ENCODE results near the gene HDDC3.
"Not testable (repeated sequence)": the region's sequence is repeated elsewhere in the genome, so short reads cannot be mapped to it uniquely, and the experiment has no call there.

HDDC3 gene

GRCh38 chr15:90930861-90931574 is 1.3 kb downstream of the HDDC3 start:
- no peak for DNase-seq (ENCODE audit: low read depth in 2 of 3, low spot score in 2 of 3)

GRCh38 chr15:90929246-90930019 is 2.9 kb downstream of the HDDC3 start:
- no peak for DNase-seq (ENCODE audit: low read depth in 2 of 3, low spot score in 2 of 3)

- DNase-seq (ENCODE audit: low read depth in 2 of 3, low spot score in 2 of 3), result not testable (repeated sequence)
These were observed 4.2 kb downstream of the HDDC3 start for GRCh38 chr15:90928106-90928505.

- DNase-seq (ENCODE audit: low read depth in 2 of 3, low spot score in 2 of 3), result not testable (repeated sequence)
These were observed 5.6 kb downstream of the HDDC3 start for GRCh38 chr15:90926766-90927165.

- DNase-seq (ENCODE audit: low read depth in 2 of 3, low spot score in 2 of 3), result no peak
These were observed 8.0 kb downstream of the HDDC3 start for GRCh38 chr15:90924375-90924774.

GRCh38 chr15:90922712-90923322 is 9.5 kb downstream of the HDDC3 start:
- DNase-seq (ENCODE audit: low read depth in 2 of 3, low spot score in 2 of 3), result not testable (repeated sequence)

- no peak for DNase-seq (ENCODE audit: low read depth in 2 of 3, low spot score in 2 of 3)
These were observed 10.5 kb downstream of the HDDC3 start for GRCh38 chr15:90921887-90922286.

GRCh38 chr15:90918835-90919234 is 13.5 kb downstream of the HDDC3 start:
- DNase-seq (ENCODE audit: low read depth in 2 of 3, low spot score in 2 of 3), result no peak

- no peak for DNase-seq (ENCODE audit: low read depth in 2 of 3, low spot score in 2 of 3)
These were observed 14.1 kb downstream of the HDDC3 start for GRCh38 chr15:90918034-90918788.

- DNase-seq (ENCODE audit: low read depth in 2 of 3, low spot score in 2 of 3), result no peak
These were observed 14.8 kb downstream of the HDDC3 start for GRCh38 chr15:90917569-90917968.

GRCh38 chr15:90916461-90916860 is 15.9 kb downstream of the HDDC3 start:
- DNase-seq (ENCODE audit: low read depth in 2 of 3, low spot score in 2 of 3), result no peak

GRCh38 chr15:90915808-90916440 is 16.4 kb downstream of the HDDC3 start:
- no peak for DNase-seq (ENCODE audit: low read depth in 2 of 3, low spot score in 2 of 3)

GRCh38 chr15:90915216-90915807 is 17.0 kb downstream of the HDDC3 start:
- no peak for DNase-seq (ENCODE audit: low read depth in 2 of 3, low spot score in 2 of 3)

- no peak for DNase-seq (ENCODE audit: low read depth in 2 of 3, low spot score in 2 of 3)
These were observed 17.9 kb downstream of the HDDC3 start for GRCh38 chr15:90914305-90915080.

GRCh38 chr15:90913398-90913944 is 18.9 kb downstream of the HDDC3 start:
- DNase-seq (ENCODE audit: low read depth in 2 of 3, low spot score in 2 of 3), result no peak

GRCh38 chr15:90912770-90913075 is 19.6 kb downstream of the HDDC3 start:
- DNase-seq (ENCODE audit: low read depth in 2 of 3, low spot score in 2 of 3), result no peak

- DNase-seq (ENCODE audit: low read depth in 2 of 3, low spot score in 2 of 3), result no peak
These were observed 20.2 kb downstream of the HDDC3 start for GRCh38 chr15:90911906-90912769.

GRCh38 chr15:90911302-90911623 is 21.1 kb downstream of the HDDC3 start:
- DNase-seq (ENCODE audit: low read depth in 2 of 3, low spot score in 2 of 3), result no peak

Measured in activated CD8-positive, alpha-beta memory T cell treated with anti-CD3 and anti-CD28 coated beads for 48 hours (primary cell).